ENCODE measurements around the gene SMG6. TPM values are rescaled to one million over a fixed set of nuclear protein-coding genes. Genes with fewer than 3 reads are reported as not detected.

SMG6 gene
- total RNA-seq, 1 experiment from 2014 or later: 28.6 TPM

DNA sequence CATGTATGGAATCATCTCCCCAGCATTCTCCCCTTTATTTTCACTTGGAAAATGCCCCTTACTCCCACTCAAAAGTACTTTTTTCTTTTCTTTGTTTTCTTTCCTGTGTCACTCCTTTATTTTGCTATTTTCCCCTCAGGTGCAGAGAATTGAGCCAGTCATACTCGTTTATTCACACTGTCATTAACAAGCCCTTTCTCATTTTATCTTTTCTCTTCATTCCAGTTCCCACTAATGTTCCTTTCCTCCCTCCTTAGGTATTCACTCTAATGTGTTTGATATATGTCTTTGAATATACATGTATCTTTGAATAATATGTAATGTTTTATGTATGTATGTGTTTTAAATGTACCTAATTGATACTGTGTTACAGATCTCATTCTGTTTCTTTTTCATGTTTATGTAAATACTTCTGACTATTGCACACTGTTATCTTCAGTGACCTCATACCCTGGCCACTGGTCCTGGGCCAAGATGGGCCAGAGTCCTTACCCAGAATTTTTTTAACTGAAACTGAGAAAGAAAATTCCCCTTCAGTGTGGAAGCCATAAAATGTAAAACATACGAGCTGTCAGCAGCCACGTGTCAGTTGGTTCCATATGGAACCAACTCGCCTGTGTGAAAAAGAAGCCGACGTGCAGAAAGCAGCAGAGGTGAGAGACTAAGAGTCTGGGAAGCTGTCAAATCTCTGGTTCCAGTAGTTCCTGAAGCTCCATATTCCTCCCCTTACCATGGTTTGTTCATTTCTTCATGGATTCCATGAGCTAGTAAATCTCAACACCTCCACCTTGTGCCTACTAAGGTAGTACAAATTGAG, 6.0 kb upstream of the SMG6 start:
- no peak for DNase-seq
- no peaks in the 10 kb centered on the region for H3K79me1 ChIP-seq (ENCODE audit: insufficient read depth, low read depth, low read length, poor library complexity, severe bottlenecking)
- H3K27me3 Mint-ChIP-seq (ENCODE audit: low read depth): no peaks in the 10 kb centered on the region
- no peak overlapping the region for H3K4ac ChIP-seq (ENCODE audit: low read depth, low read length)
- no peak overlapping the region for H3K4me3 Mint-ChIP-seq
- no peaks in the 10 kb centered on the region for H3K27me3 ChIP-seq (ENCODE audit: insufficient read depth, low read length)
- H3K18ac ChIP-seq (ENCODE audit: insufficient read length, low read depth, low read length): no peak overlapping the region
- H3K56ac ChIP-seq (ENCODE audit: insufficient read length, low read depth, low read length): no peak overlapping the region
- peak overlapping the region in 1 of 3 experiments; percentile 6; a peak in 2 of 7 replicates for H3K27ac Mint-ChIP-seq
- H3T11ph ChIP-seq (ENCODE audit: low read length): no peak overlapping the region
- H3K9me3 ChIP-seq (ENCODE audit: control insufficient read depth, low read depth, low read length): no peaks in the 10 kb centered on the region
- no peak overlapping the region for H2BK15ac ChIP-seq (ENCODE audit: low read depth, low read length)
- H2BK20ac ChIP-seq (ENCODE audit: low read depth, low read length, poor library complexity, severe bottlenecking): no peak overlapping the region
- no peak overlapping the region for H3K9ac ChIP-seq (ENCODE audit: extremely low read depth, insufficient read length, low read length)
- no peak overlapping the region for H4K91ac ChIP-seq (ENCODE audit: insufficient read length, low read depth, low read length)
- TF ChIP-seq, protein P1, sequence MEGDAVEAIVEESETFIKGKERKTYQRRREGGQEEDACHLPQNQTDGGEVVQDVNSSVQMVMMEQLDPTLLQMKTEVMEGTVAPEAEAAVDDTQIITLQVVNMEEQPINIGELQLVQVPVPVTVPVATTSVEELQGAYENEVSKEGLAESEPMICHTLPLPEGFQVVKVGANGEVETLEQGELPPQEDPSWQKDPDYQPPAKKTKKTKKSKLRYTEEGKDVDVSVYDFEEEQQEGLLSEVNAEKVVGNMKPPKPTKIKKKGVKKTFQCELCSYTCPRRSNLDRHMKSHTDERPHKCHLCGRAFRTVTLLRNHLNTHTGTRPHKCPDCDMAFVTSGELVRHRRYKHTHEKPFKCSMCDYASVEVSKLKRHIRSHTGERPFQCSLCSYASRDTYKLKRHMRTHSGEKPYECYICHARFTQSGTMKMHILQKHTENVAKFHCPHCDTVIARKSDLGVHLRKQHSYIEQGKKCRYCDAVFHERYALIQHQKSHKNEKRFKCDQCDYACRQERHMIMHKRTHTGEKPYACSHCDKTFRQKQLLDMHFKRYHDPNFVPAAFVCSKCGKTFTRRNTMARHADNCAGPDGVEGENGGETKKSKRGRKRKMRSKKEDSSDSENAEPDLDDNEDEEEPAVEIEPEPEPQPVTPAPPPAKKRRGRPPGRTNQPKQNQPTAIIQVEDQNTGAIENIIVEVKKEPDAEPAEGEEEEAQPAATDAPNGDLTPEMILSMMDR (conservative IDR thresholded peaks at IDR 0.05): no peak
- no peak overlapping the region for H2BK12ac ChIP-seq (ENCODE audit: insufficient read length, low read depth, low read length)
- no peaks in the 10 kb centered on the region for H3K9me3 Mint-ChIP-seq
- no peak overlapping the region for H2AFZ ChIP-seq (ENCODE audit: low read length)
- H2BK120ac ChIP-seq (ENCODE audit: low read depth, low read length, poor library complexity, severe bottlenecking): no peak overlapping the region
- no peaks in the 10 kb centered on the region for H3K4me1 ChIP-seq (ENCODE audit: insufficient read depth, low read length)
- no peak overlapping the region for H3K14ac ChIP-seq (ENCODE audit: insufficient read depth, low read length)
- no peaks in the 10 kb centered on the region for H3K79me2 ChIP-seq (ENCODE audit: insufficient read depth, low read length)
- H3K23me2 ChIP-seq (ENCODE audit: insufficient read length, low read depth, low read length, poor library complexity, severe bottlenecking): no peaks in the 10 kb centered on the region
- no peaks in the 10 kb centered on the region for H4K20me1 ChIP-seq (ENCODE audit: control insufficient read depth, insufficient read depth, insufficient read length)
- no peaks in the 10 kb centered on the region for H3K4me1 Mint-ChIP-seq
- no peak overlapping the region for H4K8ac ChIP-seq (replicated peaks; ENCODE audit: insufficient read length, low read depth, low read length)
- H3K36me3 Mint-ChIP-seq (ENCODE audit: insufficient read depth in 1 of 3, low read depth in 3 of 3): peaks cover 2 to 9% (median 5%) of the 10 kb centered on the region in 3 experiments; a peak in 4 of 7 replicates
- no peak overlapping the region for H3K4me2 ChIP-seq (ENCODE audit: insufficient read depth, insufficient read length, low read length)
- no peak overlapping the region for H2BK5ac ChIP-seq (ENCODE audit: insufficient read length, low read length)
- no peak overlapping the region for H2AK5ac ChIP-seq (ENCODE audit: insufficient read length, low read length)
- H3K23ac ChIP-seq (ENCODE audit: insufficient read length, low read depth, low read length): no peak overlapping the region
- H3K27ac ChIP-seq (ENCODE audit: insufficient read length, low read depth, low read length): no peak overlapping the region
- H4K5ac ChIP-seq (ENCODE audit: insufficient read length, low read depth, low read length): no peak overlapping the region
- no CpG with 5 or more reads among the region's 6 CpGs for WGBS (ENCODE audit: extremely low coverage, insufficient read length, low lambda C conversion rate)
